ENCODE results near the gene HIF1A.
"Not testable (repeated sequence)": the region's sequence is repeated elsewhere in the genome, so short reads cannot be mapped to it uniquely, and the experiment has no call there.

Gene HIF1A

DNA sequence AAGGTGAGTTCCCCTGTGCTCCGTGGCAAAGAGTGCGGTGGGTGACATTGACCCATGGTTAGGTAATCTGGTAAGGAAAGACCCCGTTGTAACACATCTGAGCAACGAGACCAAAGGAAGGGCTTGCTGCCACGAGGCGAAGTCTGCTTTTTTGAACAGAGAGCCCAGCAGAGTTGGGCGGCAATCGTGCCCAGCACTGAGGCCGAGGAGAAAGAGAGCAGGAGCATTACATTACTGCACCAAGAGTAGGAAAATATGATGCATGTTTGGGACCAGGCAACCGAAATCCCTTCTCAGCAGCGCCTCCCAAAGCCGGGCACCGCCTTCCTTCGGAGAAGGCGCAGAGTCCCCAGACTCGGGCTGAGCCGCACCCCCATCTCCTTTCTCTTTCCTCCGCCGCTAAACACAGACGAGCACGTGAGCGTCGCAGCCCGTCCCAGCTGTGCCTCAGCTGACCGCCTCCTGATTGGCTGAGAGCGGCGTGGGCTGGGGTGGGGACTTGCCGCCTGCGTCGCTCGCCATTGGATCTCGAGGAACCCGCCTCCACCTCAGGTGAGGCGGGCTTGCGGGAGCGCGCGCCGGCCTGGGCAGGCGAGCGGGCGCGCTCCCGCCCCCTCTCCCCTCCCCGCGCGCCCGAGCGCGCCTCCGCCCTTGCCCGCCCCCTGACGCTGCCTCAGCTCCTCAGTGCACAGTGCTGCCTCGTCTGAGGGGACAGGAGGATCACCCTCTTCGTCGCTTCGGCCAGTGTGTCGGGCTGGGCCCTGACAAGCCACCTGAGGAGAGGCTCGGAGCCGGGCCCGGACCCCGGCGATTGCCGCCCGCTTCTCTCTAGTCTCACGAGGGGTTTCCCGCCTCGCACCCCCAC, at the start of gene HIF1A:
HIF1A (plus strand) TSS at position 684 of the 865 bp plus-strand sequence. CDS start 292 bp downstream, outside the sequence.
- peak; percentile 97 for DNase-seq (ENCODE audit: low spot score)

DNA sequence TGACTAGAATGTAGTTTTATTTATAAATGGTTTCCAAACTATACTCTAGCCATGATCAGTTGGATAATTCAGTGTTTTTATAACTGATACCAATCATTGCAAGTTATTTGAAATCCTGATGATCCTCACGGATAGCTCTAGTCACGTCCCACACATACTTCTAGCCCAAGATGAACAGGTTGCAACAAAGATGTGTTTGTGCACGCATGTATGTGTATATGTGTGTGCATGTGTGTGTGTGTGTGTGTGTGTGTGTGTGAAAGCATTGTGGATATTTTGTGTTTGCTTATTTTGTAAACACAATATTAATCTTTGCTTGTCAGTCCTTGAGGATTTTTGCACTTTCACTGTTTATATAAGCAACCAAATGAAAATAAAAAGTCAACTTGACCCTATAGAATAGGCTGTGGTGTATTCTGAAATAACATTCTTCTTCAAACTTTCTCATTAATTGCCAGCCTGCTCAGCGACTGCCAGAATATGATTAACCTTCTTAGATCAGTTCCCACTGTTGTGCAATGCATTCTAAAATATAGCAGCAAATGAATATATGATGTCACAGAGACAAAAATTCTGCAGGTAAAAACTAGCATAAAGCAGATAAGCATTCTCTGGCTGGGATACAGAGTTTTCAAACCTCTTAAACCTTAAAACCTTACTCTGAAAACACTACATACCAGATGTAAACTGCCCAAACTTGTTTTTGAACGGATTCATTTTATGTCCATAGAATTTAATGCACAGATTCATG, 48.8 kb upstream of the HIF1A start:
- DNase-seq (ENCODE audit: low spot score): no peak

DNA sequence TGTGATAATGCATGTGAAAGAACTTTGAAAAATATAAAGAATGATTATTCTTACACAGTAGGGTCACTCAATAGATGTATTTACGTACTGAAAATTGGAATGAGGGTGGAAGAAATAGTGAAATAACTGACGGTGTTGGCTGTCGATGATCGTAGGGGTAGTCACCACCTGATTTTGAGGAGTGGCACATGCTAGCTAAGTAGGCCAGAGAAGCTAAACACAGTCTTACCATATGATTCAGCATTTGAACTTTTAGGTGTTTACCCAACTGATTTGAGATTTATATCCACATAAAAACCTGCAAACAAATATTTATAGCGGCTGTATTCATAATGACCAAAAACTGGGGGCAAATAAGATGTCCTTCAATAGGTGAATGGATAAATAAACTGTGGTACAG, 47.6 kb upstream of the HIF1A start:
- DNase-seq (ENCODE audit: low spot score): no peak

DNA sequence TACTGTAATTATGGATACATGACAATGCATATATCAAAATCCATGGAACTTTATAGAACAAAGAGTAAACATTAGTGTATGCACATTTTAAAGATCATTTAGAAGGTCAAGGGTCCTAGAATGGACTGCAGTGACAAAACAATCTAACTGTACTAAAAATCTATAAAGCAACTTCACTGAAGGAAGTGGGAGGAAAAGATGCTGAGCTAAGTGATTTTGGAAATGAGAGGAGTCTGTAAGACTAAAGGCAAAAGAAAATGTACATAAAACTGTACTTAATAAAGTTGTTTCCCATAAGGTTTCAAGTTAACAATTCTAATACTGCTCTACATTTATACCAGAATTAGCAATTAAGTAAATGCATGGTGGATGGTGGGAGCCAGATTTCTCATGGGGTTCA, 46.9 kb upstream of the HIF1A start:
- DNase-seq (ENCODE audit: low spot score): no peak

DNA sequence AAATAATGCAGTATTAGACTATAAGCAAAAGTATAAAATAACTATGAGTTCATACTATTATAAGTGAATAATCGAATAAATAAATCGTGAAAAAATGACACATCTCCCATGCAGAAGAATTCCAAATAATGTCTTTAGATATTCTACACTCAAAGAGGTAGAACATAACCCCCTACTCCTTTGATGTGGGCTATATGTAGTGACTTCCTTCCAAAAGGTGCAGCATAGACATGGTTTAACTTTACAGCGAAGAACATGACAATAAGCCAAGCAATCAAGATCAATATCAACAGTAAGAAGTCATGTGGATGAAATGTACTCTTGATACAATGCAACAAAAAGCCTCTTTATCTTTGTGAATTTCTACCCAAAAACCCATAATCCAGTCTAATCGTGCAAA, 46.0 kb upstream of the HIF1A start:
- DNase-seq (ENCODE audit: low spot score): peak; percentile 28

DNA sequence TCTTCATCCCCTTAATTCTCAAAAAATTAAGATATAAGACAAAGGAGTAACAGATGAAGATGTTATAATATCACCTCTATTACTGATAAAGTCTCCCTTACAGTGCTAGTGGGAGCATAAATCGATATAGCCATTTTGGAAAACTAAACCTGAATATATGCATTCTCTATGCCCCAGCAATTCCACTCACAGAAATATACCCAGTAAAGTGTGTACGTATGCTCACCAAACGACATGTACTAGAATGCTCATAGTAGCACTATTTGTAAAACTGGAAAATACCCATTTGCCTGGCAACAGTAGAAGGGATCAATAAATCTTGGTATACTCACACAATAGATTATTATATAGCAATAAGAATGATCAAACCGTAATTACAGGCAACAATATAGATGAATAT, 44.0 kb upstream of the HIF1A start:
- DNase-seq (ENCODE audit: low spot score): no peak

DNA sequence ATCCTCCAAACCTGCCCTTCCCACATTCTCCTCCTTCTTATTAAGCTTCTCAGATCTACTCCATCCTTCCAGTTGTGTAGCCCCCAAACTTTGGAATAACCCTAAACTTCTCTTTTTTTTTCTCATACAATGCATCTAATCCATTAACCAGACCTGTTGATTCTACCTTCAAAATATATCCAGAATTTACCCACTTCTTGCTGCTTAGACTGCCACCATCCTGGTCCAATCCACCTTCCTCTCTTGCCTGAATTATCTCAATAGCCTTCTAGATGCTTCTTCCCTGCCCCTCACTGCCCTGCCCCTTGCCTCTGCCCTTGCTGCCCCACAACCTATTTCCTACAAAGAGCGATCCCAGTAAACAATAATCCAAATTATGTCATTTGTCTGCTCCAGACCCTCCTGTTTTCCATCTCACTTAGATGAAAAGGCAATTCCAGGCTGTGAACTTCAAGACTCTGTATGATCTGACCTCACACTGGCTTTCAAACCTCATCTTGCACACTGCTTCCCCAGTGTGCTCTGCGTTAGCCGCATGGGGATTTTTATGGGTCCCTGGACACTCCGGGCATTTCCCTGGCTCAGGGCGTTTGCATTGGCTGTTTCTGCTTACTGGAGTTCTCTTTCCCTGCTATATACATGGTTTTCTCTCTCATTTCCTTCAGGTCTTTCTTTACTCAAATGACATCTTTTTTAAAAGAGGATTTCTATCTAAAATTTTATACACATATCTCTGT, 42.6 kb upstream of the HIF1A start:
- DNase-seq (ENCODE audit: low spot score): no peak

DNA sequence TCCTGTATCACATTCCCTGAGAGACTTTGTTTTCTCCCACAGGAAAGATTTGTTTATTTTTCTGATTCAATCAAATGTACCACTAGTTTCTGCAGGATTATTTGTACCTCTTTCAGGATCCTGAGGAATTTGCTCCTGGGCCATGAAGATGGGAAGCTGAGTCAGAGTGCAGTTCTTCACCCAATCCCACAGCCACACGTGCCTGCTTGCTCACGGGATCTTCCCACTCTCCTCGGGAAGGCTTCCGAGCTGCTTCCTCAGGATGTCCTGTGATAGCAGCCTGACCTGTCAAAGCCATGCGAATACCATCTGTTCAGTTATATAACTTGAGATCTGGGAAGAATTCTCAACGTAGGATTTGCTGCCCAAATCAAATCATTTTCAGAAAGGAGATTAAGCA, 41.8 kb upstream of the HIF1A start:
- no peak for DNase-seq (ENCODE audit: low spot score)

DNA sequence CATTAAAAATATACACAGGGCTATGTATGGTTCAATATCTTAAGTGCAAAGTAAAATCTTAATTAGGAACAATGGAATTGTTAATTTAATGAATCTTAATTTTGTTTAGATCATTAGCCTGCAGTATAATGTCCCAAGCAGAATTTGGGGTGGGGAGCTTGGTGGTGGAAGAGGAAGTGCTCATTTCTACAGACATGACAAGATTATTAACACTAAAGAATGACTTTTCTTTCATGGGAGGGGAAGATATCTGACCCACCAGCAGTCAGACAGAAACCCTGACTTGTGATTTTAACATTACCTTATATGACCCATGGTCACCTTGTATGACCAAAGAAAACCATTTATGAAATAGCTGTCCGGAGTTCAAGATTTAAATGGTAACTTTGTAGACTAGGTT, 41.3 kb upstream of the HIF1A start:
- DNase-seq (ENCODE audit: low spot score): no peak

DNA sequence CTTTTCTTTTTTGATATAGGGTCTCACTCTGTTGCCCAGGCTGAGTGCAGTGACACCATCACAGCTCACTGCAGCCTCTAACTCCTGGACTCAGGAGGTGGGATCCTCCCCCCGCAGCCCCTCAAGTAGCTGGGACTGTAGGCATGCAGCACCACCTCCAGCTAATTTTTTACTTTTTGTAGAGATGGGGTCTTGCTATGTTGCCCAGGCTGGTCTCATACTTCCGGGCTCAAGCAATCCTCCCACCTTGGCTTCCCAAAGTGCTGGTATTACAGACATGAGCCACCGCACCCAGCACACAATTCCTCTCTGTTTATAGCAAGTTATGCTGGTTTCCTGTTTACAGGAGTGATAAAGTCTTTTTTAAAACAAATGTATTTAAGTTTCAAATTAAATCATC, 39.5 kb upstream of the HIF1A start:
- DNase-seq (ENCODE audit: low spot score): no peak

DNA sequence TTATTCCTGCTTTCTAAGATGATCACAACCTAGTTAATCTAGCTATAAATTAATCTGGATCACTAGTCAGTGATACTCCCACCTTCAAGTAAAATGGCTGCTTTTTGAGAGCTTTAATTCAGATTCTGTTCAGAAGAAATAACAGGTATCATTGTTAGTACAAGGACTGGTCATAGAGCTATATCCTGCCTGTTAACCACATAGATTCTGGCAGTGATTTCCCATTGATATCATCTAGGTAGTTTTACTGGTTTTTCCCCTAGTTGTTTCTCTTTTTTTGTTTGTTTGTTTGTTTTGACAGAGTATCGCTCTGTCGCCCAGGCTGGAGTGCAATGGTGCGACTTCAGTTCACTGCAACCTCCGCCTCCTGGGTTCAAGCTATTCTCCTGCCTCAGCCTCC, 39.0 kb upstream of the HIF1A start:
- DNase-seq (ENCODE audit: low spot score): peak; percentile 14

DNA sequence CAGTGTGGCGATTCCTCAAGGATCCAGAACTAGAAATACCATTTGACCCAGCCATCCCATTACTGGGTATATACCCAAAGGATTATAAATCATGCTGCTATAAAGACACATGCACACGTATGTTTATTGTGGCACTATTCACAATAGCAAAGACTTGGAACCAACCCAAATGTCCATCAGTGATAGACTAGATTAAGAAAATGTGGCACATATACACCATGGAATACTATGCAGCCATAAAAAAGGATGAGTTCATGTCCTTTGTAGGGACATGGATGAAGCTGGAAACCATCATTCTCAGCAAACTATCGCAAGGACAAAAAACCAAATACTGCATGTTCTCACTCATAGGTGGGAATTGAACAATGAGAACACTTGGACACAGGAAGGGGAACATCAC, 37.2 kb upstream of the HIF1A start:
- DNase-seq (ENCODE audit: low spot score): not testable (repeated sequence)

DNA sequence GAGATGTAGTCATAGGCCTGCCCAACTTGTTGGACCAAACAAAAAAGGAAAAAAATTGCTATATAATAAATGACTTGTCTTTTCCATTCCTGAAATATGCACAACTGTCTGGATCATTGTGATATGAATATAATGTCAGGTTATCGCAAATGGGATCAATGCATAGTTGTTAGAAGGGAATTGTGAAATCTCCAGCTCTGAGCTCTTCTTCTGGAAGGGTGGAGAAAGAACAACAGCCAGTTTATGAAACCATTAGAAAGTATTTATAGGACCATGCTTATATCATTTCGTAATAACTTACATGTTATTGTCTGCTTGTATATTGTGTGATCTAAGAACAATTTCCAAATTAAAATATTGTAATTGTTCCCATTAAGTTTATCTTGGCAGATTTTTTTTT, 35.7 kb upstream of the HIF1A start:
- no peak for DNase-seq (ENCODE audit: low spot score)

DNA sequence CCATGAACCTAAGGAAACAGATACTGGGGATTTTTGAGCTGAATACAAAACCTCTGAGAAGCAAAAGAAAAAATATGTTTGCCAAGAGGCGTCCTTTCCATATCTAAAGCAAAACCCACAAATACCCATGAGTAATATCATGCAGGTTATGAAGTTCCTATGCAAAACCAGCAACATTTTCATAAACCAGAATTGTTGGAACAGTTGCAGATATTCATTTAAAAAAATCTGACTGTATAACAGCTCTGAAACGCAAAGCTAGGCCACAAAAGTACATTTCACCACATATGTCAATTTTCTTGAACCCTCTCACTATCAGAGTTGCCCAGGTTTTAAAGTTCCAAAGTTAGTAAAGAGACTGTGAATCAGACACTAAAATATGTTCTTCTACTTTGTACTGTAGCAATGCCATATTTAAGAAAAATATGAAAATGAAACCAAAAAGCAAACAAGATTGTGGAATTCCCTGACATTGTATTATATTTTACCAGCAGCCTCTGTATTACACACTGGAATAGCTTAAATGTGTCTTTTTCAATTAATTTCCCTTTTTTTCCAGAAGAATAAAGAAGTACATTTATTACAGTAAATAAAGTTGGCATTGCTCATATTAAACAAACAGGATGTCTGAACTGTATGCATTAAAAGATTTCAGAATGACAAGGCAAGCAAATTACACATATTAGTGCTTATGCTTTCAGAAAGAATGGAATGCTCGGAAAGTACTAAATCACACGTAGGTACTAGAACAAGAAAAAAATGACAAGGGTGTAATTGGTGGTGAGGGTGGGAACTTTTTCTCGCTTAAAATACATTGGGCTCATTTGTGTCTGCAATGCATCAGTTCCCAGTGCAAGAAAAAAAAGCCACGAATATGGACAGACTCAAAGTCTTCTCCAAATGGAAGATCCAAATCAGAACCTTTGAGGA, 33.6 kb upstream of the HIF1A start:
- peak; percentile 55 for DNase-seq (ENCODE audit: low spot score)

DNA sequence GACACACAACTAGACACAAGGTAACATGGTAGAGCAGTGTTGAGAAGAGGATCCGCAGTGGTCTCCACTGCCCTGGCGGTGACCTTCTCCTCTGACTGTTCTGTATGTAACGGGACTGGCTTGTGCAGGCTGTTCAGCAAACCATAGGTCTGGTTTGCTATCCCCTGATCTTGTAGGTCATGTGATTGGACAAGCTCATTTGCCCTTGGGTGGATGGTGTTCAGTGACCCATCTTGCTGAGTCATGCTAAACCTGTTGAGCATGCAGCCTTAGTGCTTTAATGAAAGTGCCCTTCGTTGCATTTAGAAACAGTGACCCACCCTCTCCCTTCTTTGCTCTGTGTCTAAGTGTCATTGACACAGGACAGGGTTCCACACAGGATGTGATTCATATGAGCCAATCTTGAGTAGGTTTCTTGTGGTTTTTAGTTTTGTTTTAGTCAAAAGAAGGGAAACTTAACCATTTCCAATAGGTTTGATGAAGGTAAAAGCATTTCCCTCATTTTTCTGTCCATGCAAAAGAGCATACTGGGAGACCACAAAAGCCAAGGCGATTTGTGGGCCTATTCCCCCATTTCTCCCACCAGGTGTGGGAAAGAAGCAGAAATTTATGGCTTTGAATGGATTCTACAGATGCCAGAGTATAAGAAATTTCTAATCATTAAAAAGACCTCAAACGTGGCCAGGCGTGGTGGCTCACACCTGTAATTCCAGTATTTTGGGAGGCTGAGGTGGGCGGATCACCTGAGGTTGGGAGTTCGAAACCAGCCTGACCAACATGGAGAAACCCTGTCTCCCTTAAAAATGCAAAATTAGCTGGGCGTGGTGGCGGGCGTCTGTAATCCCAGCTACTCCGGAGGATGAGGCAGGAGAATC, 32.6 kb upstream of the HIF1A start:
- DNase-seq (ENCODE audit: low spot score): peak; percentile 90

DNA sequence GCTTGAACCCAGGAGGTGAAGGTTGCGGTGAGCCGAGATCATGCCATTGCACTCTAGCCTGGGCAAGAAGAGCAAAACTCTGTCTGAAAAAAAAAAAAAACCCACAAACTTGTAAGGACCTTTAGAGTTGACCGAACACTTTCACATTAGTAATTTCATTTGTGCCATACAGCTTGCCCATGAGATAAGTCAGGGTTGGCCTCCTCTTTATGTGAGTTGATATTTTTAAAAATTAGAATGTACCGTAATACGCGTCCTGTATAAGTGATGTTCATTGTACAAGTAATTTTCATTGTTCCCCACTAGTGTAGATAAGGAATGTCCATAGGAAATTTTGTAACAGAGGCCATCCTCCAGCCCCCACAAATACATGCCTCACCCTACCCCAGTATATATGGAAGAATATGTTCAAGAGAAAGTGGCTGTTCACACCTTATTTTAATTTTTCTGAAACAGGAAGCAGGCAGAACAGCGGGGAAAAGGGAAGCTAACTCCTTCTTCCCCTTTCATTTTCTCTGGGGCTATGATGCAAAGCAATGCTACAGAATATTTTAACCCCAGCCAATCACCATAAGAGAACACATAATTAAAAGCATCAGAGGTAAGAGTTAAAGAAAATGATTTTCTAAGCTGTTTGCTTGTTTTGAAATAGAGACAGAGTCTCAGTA, 31.9 kb upstream of the HIF1A start:
- peak; percentile 17 for DNase-seq (ENCODE audit: low spot score)

DNA sequence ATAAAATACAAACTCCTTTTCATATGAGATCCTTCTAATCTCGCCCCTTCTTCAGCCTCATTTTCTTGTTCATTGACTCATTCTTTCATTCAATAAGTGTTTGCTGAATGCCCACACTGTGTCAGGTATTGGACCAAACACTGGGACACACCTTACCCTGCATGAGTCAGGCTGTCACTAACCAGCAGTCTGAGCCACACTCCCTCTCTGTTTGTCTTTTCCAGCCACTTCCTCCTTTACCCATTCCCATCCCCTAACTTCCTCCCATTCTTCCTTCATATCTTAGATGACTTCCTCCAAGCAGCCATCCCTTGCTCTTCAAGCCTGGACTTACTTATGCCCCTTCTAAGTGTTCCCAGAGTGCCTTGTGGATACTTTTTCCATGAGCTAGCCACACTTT, 27.0 kb upstream of the HIF1A start:
- DNase-seq (ENCODE audit: low spot score): peak; percentile 38

DNA sequence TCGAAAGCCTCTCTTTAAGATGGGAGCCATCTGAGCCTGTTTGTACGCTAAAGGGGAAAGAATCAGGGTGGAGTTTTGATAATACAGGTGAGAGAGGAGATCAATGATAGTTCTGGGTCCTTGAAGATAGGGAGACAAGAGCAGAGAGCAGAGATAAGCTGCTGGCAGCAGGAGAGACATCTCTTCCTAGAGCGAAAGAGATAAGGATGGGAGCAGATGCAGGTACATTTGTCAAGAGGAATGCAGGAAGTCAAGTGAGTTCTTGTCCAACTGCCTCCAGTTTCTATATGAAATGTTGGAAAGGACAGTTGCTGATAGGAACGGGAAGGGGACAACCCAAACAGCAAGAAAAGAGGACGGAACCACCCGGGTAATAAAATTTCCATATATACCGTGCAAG, 24.7 kb upstream of the HIF1A start:
- DNase-seq (ENCODE audit: low spot score): no peak

DNA sequence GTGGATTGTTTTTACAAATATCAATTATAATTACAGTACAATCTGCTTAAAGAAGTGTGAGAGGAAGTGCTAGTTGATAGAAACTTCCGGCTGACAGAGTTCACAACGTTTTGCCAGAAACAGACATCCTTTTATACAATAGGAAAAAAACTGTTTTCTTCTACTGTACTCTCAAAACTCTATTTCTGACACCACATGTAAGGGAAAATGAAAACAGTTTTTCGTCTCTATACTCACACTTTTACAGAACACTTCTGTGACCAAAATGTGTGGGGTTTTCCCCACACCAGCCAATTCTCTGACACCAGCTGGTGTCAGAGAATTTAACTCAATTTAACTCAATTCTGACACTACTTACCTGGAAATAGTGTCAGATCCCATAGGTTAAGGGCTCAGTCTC, 24.2 kb upstream of the HIF1A start:
- peak; percentile 69 for DNase-seq (ENCODE audit: low spot score)

DNA sequence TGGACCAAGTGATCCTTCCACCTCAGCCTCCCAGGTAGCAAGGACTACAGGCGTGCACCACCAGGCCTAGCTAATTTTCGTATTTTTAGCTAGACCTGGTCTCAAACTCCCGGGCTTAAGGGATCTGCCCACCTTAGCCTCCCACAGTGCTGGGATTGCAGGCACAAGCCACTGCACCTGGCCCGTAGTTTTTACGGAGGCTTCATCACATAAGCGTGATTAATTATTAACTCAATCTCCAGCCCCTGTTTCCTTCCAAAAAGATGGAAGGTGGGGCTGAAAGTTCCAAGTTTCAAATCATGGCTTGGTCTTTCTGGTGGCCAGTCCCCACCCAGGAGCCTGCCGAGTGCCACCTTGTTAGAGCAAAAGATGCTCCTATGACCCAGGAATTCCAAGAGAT, 22.5 kb upstream of the HIF1A start:
- no peak for DNase-seq (ENCODE audit: low spot score)
